GM18508 (cell line): ENCODE data around the gene TRIM64C.
"Not testable (repeated sequence)": the region's sequence is repeated elsewhere in the genome, so short reads cannot be mapped to it uniquely, and the experiment has no call there.

ENCODE experiments used
- ATAC-seq: cut with Tn5 transposase; IDR thresholded peaks from one replicate; pipeline ENCODE4 v1.9.1; 2021; ENCODE audit warnings: moderate number of reproducible peaks; ENCODE audit not compliant: insufficient read depth, unreplicated experiment

TRIM64C gene, protein sequence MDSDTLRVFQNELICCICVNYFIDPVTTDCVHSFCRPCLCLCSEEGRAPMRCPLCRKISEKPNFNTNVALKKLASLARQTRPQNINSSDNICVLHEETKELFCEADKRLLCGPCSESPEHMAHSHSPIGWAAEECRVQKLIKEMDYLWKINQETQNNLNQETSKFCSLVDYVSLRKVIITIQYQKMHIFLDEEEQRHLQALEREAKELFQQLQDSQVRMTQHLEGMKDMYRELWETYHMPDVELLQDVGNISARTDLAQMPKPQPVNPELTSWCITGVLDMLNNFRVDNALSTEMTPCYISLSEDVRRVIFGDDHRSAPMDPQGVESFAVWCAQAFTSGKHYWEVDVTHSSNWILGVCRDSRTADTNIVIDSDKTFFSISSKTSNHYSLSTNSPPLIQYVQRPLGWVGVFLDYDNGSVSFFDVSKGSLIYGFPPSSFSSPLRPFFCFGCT

DNA sequence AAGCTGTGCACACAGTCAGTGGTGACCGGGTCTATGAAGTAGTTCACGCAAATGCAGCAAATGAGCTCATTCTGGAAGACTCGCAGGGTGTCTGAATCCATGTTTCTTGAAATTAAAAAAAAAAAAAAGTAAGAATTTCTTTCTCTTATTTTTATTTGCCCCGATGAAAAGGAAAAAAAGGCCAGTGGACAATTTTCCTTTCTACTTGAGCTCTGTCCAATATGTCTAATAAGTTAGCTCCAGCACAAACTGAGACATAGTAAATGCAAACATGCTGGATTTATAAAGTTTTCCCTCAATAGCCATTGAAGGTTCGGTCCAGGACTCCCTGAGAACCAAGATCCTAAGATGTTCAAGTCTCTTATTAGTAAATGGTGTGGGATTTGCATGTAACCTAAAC is at the start of gene TRIM64C:
Gene TRIM64C, minus strand, starts transcription at position 101 of the 400 bp plus-strand sequence. Its CDS starts 0 bp downstream, at position 101.
- ATAC-seq: not testable (repeated sequence)

DNA sequence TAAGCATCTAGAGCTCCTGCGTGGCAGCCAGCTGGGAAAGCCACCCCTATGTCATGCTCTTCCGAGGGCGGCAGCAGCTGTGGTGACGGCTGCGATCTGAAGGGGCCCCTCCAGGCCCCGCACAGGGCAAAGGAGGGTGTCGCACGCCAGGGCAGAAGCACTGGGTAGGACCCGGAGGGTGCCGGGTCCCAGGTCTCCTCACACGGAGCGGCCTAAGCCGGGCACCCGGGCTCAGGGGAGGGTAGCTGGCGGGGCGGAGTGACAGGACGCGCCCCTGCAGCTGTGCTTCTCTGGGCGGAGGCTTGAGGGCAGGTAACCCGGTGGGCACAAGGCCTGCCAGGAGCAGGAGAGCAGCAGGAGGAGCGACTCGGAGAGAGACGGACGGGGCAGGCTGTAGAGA is 43.4 kb upstream of the TRIM64C start:
- ATAC-seq: not testable (repeated sequence)

DNA sequence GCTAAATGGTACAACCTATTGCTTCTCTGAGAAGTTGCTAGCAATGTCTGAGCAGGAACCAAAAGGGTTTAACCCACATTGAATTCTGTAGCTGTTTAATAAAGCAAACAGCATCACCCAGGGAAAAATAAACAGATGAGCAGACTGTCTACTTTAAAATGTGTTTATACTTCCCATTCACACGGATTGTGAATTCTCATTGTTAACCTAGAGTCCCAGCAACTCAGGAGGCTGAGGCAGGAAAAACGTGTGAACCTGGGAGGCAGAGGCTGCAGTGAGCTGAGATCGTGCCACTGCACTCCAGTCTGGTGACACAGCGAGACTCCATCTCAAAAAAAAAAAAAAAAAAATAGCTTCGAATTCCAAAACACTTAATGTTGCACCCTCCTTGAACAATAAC is 11.0 kb upstream of the TRIM64C start:
- ATAC-seq: not testable (repeated sequence)

DNA sequence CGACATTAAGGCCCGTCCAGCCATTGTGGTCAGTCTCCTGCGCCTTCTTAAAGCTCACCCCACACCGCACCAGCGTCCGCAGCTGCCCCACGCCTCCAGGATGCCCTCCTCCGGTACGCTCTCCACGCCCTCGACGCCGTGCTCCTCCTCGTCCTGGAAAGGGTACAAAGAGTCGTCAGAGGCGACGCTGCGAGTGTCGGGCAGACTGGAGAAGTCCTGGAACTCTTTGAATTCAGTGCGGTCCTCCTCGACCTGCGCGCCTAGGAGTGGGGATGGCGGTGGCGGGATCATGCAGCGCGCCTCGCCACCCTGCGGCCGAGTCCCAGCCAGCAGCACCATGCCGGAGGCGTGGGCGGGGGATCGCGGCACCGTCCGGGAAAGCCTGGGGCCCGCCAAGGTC is 9.1 kb downstream of the TRIM64C start:
- not testable (repeated sequence) for ATAC-seq

DNA sequence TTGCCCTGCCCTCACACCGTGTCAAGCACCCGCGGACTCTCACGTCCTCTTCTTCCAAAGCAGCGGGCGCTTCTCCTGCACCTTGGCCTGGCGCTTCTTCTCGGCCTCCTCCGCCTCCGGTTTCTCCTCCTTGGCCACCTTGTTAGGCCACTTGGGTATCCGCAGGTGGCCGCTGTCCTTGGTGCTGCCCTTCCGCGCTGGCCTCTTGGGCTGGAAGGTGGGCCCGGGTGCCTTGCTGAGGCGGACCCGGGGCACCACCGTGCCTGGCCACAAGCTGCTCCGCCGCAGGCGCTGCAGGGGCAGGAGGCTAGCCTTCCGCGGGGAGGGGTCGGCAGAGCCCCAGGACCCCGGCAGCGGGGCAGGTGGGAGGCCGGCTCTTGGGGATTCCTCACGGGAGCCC is 10.7 kb downstream of the TRIM64C start:
- not testable (repeated sequence) for ATAC-seq

DNA sequence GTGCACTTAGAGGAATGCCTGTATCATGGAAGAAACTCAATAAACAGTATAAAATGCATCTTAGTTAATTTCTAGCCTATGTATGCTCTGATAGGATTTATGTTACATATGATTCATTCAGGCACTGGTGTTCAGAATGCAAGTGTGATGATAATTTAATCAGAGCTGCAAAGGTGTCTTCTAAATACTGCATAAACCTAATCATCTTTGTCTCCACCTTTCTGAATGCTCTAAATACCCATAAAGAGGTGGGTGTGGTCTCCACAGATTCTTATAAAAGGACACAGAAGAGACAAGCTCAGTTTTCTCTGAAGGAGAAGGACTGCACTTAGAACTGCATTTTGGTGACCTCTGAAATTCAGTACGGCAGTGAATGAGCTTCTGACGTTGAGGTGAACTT is 30.4 kb downstream of the TRIM64C start, which contains the start of gene TRIM49B:
Gene TRIM49B, plus strand, starts transcription at position 301 of the 400 bp plus-strand sequence. CDS start 2,777 bp downstream, outside the sequence.
- ATAC-seq: not testable (repeated sequence)
